Bronchial epithelial cell (primary cell): ENCODE measurements around the gene NUP93. TPM values are rescaled to one million over a fixed set of nuclear protein-coding genes. Genes with fewer than 3 reads are reported as not detected.

Source experiments
- DNase-seq: peaks from one replicate; pipeline ENCODE4 v3.0.0-alpha.2; 2010; ENCODE audit warnings: low read depth
- FAIRE-seq: peaks from 2 replicates; lab custom pipeline; 2011; peaks lifted over from hg19 to GRCh38; lab: Jason Lieb, UNC
- H3K27me3 ChIP-seq: 2 replicates; pipeline ENCODE4 v1.5.1; 2011; ENCODE audit warnings: low read length; ENCODE audit not compliant: control insufficient read depth, insufficient read depth
- H3K36me3 ChIP-seq: 2 replicates; pipeline ENCODE4 v1.5.1; 2011; ENCODE audit warnings: low read length; ENCODE audit not compliant: control insufficient read depth, insufficient read depth
- H3K4me3 ChIP-seq: 2 replicates; pipeline ENCODE4 v1.5.1; 2011; ENCODE audit warnings: mild to moderate bottlenecking, low read depth, low read length, control low read depth
- CTCF ChIP-seq: IDR thresholded peaks from 2 replicates; pipeline ENCODE4 v1.5.1; 2011; ENCODE audit warnings: mild to moderate bottlenecking, moderate library complexity, low read length, control low read depth, inconsistent platforms; ENCODE audit not compliant: insufficient read depth, severe bottlenecking
- total RNA-seq: library from RNA; depleted of rRNA; stranded (reverse); fragments of >200 nt; gene quantifications from 2 replicates; pipeline ENCODE4 v1.2.1, GENCODE V29; 2014

NUP93 gene
- total RNA-seq, 1 donor from 2014 or later, result 47.4 TPM

GRCh38 chr16:56856876-56857447 lies 127.0 kb downstream of the NUP93 start:
- FAIRE-seq (no peak), DNase-seq (no peak)
- H3K4me3 ChIP-seq, result no peak overlapping the region

GRCh38 chr16:56858374-56858773 lies 128.4 kb downstream of the NUP93 start:
- TF ChIP-seq CTCF, result no peak
- Histone ChIP-seq H3K36me3 (no peaks in the 10 kb centered on the region), H3K27me3 (no peaks in the 10 kb centered on the region), H3K4me3 (no peak overlapping the region)
- no peak for DNase-seq
- no peak for FAIRE-seq

More at GRCh38 chr16:56856876-56857447, 127.0 kb downstream of the NUP93 start:
- Histone ChIP-seq H3K27me3 (no peaks in the 10 kb centered on the region), H3K36me3 (no peaks in the 10 kb centered on the region)
- no peak for TF ChIP-seq CTCF

GRCh38 chr16:56859636-56860035 lies 129.7 kb downstream of the NUP93 start:
- no peak for TF ChIP-seq CTCF
- DNase-seq, result no peak
- no peaks in the 10 kb centered on the region for H3K36me3 ChIP-seq
- H3K27me3 ChIP-seq, result no peaks in the 10 kb centered on the region
- H3K4me3 ChIP-seq, result no peak overlapping the region
- no peak for FAIRE-seq

- Histone ChIP-seq H3K36me3 (no peaks in the 10 kb centered on the region), H3K27me3 (no peaks in the 10 kb centered on the region), H3K4me3 (no peak overlapping the region)
- DNase-seq (no peak), FAIRE-seq (no peak)
- no peak for TF ChIP-seq CTCF
Measured at GRCh38 chr16:56860226-56861020, 130.5 kb downstream of the NUP93 start.

GRCh38 chr16:56861092-56861610 lies 131.2 kb downstream of the NUP93 start:
- no peak overlapping the region for H3K4me3 ChIP-seq
- H3K36me3 ChIP-seq, result no peaks in the 10 kb centered on the region
- no peak for TF ChIP-seq CTCF
- DNase-seq (no peak), FAIRE-seq (no peak)
- H3K27me3 ChIP-seq, result no peaks in the 10 kb centered on the region
